Kidney (tissue), 14 donors: ENCODE results near the gene HBA1. TPM values are rescaled to one million over a fixed set of nuclear protein-coding genes. Genes with fewer than 3 reads are reported as not detected.

Source experiments
- DNase-seq, 5 donors: peaks; one replicate each; pipeline ENCODE4 v3.0.0-alpha.2; 2013 to 2020
- FAIRE-seq: peaks from 2 replicates; lab custom pipeline; 2012; peaks lifted over from hg19 to GRCh38; lab: Jason Lieb, UNC
- H3K27ac ChIP-seq, 2 donors: one replicate each; pipeline ENCODE4 v1.7.0; 2013; ENCODE audit warnings: low read depth in 2 of 2, low read length in 2 of 2, inconsistent platforms in 1 of 2
- H3K27me3 ChIP-seq: one replicate; pipeline ENCODE4 v1.7.1; 2013; ENCODE audit warnings: low read length, inconsistent platforms; ENCODE audit not compliant: control insufficient read depth, insufficient read depth
- H3K36me3 ChIP-seq, 3 donors: one replicate each; pipeline versions ENCODE4 v1.7.0 to v1.7.1; 2013; ENCODE audit warnings: low read length in 3 of 3, control low read depth in 1 of 3, inconsistent platforms in 1 of 3; ENCODE audit not compliant: insufficient read depth in 3 of 3, control insufficient read depth in 2 of 3
- H3K4me1 ChIP-seq, 3 donors: one replicate each; pipeline versions ENCODE4 v1.7.0 to v1.7.1; 2013; ENCODE audit warnings: low read length in 3 of 3, inconsistent platforms in 1 of 3, low read depth in 1 of 3; ENCODE audit not compliant: control insufficient read depth in 2 of 3, insufficient read depth in 2 of 3
- H3K4me3 ChIP-seq, 3 donors: one replicate each; pipeline versions ENCODE4 v1.7.0 to v1.8.1; 2013; ENCODE audit warnings: low read length in 3 of 3, control low read depth in 1 of 3, inconsistent platforms in 1 of 3
- H3K9ac ChIP-seq, 3 donors: one replicate each; pipeline versions ENCODE4 v1.7.0 to v1.7.1; 2013; ENCODE audit warnings: low read length in 3 of 3, control low read depth in 1 of 3, inconsistent platforms in 1 of 3
- H3K9me3 ChIP-seq, 3 donors: one replicate each; pipeline versions ENCODE4 v1.7.0 to v1.7.1; 2013; ENCODE audit warnings: low read length in 3 of 3, control low read depth in 1 of 3, inconsistent platforms in 1 of 3; ENCODE audit not compliant: control insufficient read depth in 2 of 3, insufficient read depth in 1 of 3
- CTCF ChIP-seq: IDR thresholded peaks from 3 replicates; pipeline ENCODE4 v1.5.1; 2012; ENCODE audit warnings: mild to moderate bottlenecking, moderate library complexity, borderline replicate concordance; ENCODE audit not compliant: insufficient read depth; ENCODE audit errors: extremely low read depth
- intact Hi-C: fragments of 100-400 bp; cut with DNase I; formaldehyde crosslinking; loops from one replicate; pipeline ENCODE4 v1.11.1; 2022
- polyA plus RNA-seq: library from polyadenylated mRNA; stranded (reverse); fragments of 350-450 nt; fragmentation: Illumina TruSeq; extraction: RNeasy Lipid Tissue Mini Kit (QIAGEN cat#74804); gene quantifications from one replicate; pipeline ENCODE4 v1.2.3, GENCODE V29; 2014; ENCODE audit warnings: low read depth, low replicate concordance; ENCODE audit not compliant: insufficient read depth
- total RNA-seq: library from RNA; stranded (reverse); fragmentation: NEBNext Ultra II Directional; extraction: Animal tissue kit (Norgen Biotek cat#: 25700); gene quantifications from one replicate; pipeline ENCODE4 v1.2.1, GENCODE V29; 2021
- donor health status: control.
- donor health status: control.
- donor health status: control.
- donor health status: control.
- donor health status: control.
- donor health status: DM: yes; HTN: yes; CAD: no.
- donor health status: Normal renal cell carcinoma (clear cell type).

Gene HBA1
- total and polyA plus RNA-seq, 2 donors from 2014 or later: 2.6 to 41.1 TPM

DNA sequence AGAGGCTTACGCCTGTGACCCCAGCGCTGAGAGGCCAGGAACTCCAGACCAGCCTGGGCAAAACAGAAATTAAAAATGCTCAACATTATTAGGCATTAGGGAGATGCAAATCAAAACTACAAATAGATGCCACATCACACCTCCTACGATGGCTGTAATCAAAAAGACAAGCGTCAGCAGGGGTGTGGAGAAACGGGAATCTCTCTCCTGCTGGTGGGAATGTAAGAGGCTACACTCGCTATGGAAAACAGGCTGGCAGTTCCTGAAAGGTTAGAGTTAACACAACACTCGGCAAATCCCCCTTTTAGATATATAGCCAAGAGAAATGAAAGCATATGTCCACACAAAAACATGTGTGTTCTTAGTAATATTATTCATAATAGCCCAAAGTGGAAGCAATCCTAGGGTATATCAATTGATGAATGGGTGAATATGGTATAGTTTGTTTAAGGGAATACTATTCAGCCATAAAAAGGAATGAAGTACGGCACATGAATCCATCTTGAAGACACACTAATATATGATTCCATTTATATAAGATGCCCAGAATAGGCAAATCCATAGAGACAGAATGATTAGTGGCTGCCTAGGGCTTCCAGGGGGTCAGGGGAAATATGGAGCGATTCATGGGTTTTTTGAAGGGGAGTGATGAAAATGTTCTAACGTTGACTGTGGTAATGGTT is 36.2 kb upstream of the HBA1 start:
- FAIRE-seq (no peak), DNase-seq (no peak)
- H3K4me3 ChIP-seq: no peak overlapping the region
- no peaks in the 10 kb centered on the region for H3K9me3 ChIP-seq
- no peaks in the 10 kb centered on the region for H3K36me3 ChIP-seq
- no peak overlapping the region for H3K27ac ChIP-seq
- TF ChIP-seq CTCF: no peak
- intact Hi-C loops: no loop called here
- H3K9ac ChIP-seq: no peak overlapping the region
- H3K4me1 ChIP-seq: peaks cover 0 to 2% (median 0%) of the 10 kb centered on the region in 3 donors
- H3K27me3 ChIP-seq: no peaks in the 10 kb centered on the region

- no peak overlapping the region for H3K27ac ChIP-seq
- intact Hi-C loops: no loop called here
- FAIRE-seq (no peak), DNase-seq (no peak)
- no peaks in the 10 kb centered on the region for H3K4me1 ChIP-seq
- H3K9ac ChIP-seq: no peak overlapping the region
- no peak overlapping the region for H3K4me3 ChIP-seq
- no peaks in the 10 kb centered on the region for H3K36me3 ChIP-seq
- H3K9me3 ChIP-seq: no peaks in the 10 kb centered on the region
- no peak for TF ChIP-seq CTCF
- no peaks in the 10 kb centered on the region for H3K27me3 ChIP-seq
These were observed 34.0 kb upstream of the HBA1 start for GRCh38 chr16:142405-142967.

DNA sequence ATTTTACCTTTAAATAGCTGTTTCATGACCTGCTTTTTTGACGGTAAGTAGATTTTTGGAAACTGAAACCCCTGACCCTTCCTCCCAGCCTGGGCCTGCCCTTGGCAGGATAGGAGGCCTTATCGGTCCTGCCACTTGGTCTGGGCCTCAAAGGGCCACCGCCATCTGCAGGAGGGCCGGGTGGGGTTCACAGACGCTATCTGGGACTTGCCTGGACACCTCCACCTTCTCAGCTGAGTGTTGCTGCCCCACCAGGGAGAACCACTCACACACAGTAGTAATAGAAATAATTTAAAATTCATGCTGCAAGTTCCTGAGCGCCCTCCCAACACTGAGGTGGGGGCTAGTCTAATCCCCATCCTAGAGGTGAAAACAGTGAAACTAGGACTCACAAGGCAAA is 33.4 kb upstream of the HBA1 start:
- intact Hi-C loops: no loop called here
- H3K9ac ChIP-seq: no peak overlapping the region
- no peaks in the 10 kb centered on the region for H3K4me1 ChIP-seq
- H3K27ac ChIP-seq: no peak overlapping the region
- H3K4me3 ChIP-seq: no peak overlapping the region
- no peaks in the 10 kb centered on the region for H3K9me3 ChIP-seq
- no peaks in the 10 kb centered on the region for H3K27me3 ChIP-seq
- no peak for DNase-seq
- FAIRE-seq: no peak
- no peaks in the 10 kb centered on the region for H3K36me3 ChIP-seq
- TF ChIP-seq CTCF: no peak

- Histone ChIP-seq H3K9ac (no peak overlapping the region), H3K27me3 (no peaks in the 10 kb centered on the region), H3K4me3 (no peak overlapping the region), H3K9me3 (no peaks in the 10 kb centered on the region), H3K27ac (no peak overlapping the region), H3K4me1 (no peaks in the 10 kb centered on the region), H3K36me3 (no peaks in the 10 kb centered on the region)
- intact Hi-C loops: no loop called here
- DNase-seq (no peak), FAIRE-seq (no peak)
- TF ChIP-seq CTCF: no peak
These were observed 33.0 kb upstream of the HBA1 start for GRCh38 chr16:143456-143855.
